GM23248 (cell line): ENCODE measurements around the gene ARHGEF12. TPM values are rescaled to one million over a fixed set of nuclear protein-coding genes. Genes with fewer than 3 reads are reported as not detected.
A peak's percentile ranks its signal among the peaks of the same experiment; 100 is the strongest.

ENCODE experiments used
- DNase-seq: peaks from one replicate; pipeline ENCODE4 v3.0.0-alpha.2; 2015
- H2AFZ ChIP-seq: fragments of 200-600 bp; sonication (generic); 2 replicates; pipeline ENCODE4 v1.6.1; 2016; ENCODE audit warnings: antibody characterized with exemption
- H3F3A ChIP-seq: fragments of 200-600 bp; sonication (generic); 2 replicates; pipeline ENCODE4 v1.6.1; 2016; ENCODE audit warnings: mild to moderate bottlenecking, antibody characterized with exemption, mixed run types; ENCODE audit not compliant: insufficient read depth
- H3K27ac ChIP-seq: fragments of 200-600 bp; sonication (generic); 2 replicates; pipeline ENCODE4 v1.5.1; 2016; ENCODE audit warnings: mild to moderate bottlenecking
- H3K27me3 ChIP-seq: fragments of 200-600 bp; sonication (generic); replicated peaks from 2 replicates; pipeline ENCODE4 v1.6.1; 2016; ENCODE audit warnings: mild to moderate bottlenecking; ENCODE audit not compliant: insufficient read depth
- H3K36me3 ChIP-seq: fragments of 200-600 bp; sonication (generic); 2 replicates; pipeline ENCODE4 v1.6.1; 2016; ENCODE audit warnings: low read depth, mild to moderate bottlenecking
- H3K4me1 ChIP-seq: fragments of 200-600 bp; sonication (generic); 2 replicates; pipeline ENCODE4 v1.6.1; 2016; ENCODE audit warnings: mild to moderate bottlenecking; ENCODE audit not compliant: insufficient read depth
- H3K4me2 ChIP-seq: fragments of 200-600 bp; sonication (generic); one replicate; pipeline ENCODE4 v1.6.1; 2016; ENCODE audit warnings: mild to moderate bottlenecking; ENCODE audit not compliant: unreplicated experiment
- H3K4me3 ChIP-seq: fragments of 200-600 bp; sonication (generic); 2 replicates; pipeline ENCODE4 v1.5.1; 2016; ENCODE audit warnings: mild to moderate bottlenecking
- H3K79me2 ChIP-seq: fragments of 200-600 bp; sonication (generic); 2 replicates; pipeline ENCODE4 v1.6.1; 2016; ENCODE audit warnings: mild to moderate bottlenecking; ENCODE audit not compliant: insufficient read depth
- H3K9ac ChIP-seq: fragments of 200-600 bp; sonication (generic); 2 replicates; pipeline ENCODE4 v1.6.1; 2016; ENCODE audit warnings: mild to moderate bottlenecking
- H3K9me2 ChIP-seq: fragments of 200-600 bp; sonication (generic); 2 replicates; pipeline ENCODE4 v1.6.1; 2016; ENCODE audit warnings: mixed run types, mild to moderate bottlenecking, moderate library complexity; ENCODE audit not compliant: insufficient read depth
- H3K9me3 ChIP-seq: fragments of 200-600 bp; sonication (generic); one replicate; pipeline ENCODE4 v1.6.1; 2017; ENCODE audit warnings: low read depth
- H4K20me1 ChIP-seq: fragments of 200-600 bp; sonication (generic); 2 replicates; pipeline ENCODE4 v1.6.0; 2016; ENCODE audit not compliant: insufficient read depth
- EZH2 ChIP-seq: fragments of 200-600 bp; sonication (generic); IDR thresholded peaks from 2 replicates; pipeline ENCODE4 v1.6.1; 2018; ENCODE audit warnings: antibody characterized with exemption, mild to moderate bottlenecking; ENCODE audit not compliant: insufficient read depth, poor library complexity, severe bottlenecking
- EZH2phosphoT487 ChIP-seq: fragments of 200-600 bp; sonication (generic); IDR thresholded peaks from 2 replicates; pipeline ENCODE4 v1.6.1; 2018; ENCODE audit warnings: antibody characterized with exemption, moderate library complexity, mild to moderate bottlenecking, low read depth; ENCODE audit not compliant: insufficient read depth
- WGBS, 2 experiments: methylation state at CpG; one replicate each; pipeline ENCODE4 v1.1.6; 2015 to 2017; ENCODE audit warnings: low lambda C conversion rate in 2 of 2, low coverage in 1 of 2; ENCODE audit errors: missing lambda C conversion rate in 2 of 2; 5-methylcytosine and 5-hydroxymethylcytosine counted together
- in situ Hi-C: fragments of 300-500 bp; cut with MboI; formaldehyde crosslinking; loops from 2 replicates; pipeline ENCODE4 v1.15.0; 2020
- polyA plus RNA-seq: library from polyadenylated mRNA; unstranded; fragments of >200 nt; fragmentation: Nextera tagmentation; extraction: Ambion mirVana; gene quantifications from 2 replicates; pipeline ENCODE4 v1.2.1, GENCODE V29; 2016
- total RNA-seq: library from RNA; depleted of rRNA; stranded (reverse); fragments of >200 nt; shearing (Covaris generic); gene quantifications from 2 replicates; pipeline ENCODE4 v1.2.3, GENCODE V29; 2014

The ARHGEF12 gene
- total and polyA plus RNA-seq, 2 experiments from 2014 or later, result 20.4 to 52.7 TPM

DNA sequence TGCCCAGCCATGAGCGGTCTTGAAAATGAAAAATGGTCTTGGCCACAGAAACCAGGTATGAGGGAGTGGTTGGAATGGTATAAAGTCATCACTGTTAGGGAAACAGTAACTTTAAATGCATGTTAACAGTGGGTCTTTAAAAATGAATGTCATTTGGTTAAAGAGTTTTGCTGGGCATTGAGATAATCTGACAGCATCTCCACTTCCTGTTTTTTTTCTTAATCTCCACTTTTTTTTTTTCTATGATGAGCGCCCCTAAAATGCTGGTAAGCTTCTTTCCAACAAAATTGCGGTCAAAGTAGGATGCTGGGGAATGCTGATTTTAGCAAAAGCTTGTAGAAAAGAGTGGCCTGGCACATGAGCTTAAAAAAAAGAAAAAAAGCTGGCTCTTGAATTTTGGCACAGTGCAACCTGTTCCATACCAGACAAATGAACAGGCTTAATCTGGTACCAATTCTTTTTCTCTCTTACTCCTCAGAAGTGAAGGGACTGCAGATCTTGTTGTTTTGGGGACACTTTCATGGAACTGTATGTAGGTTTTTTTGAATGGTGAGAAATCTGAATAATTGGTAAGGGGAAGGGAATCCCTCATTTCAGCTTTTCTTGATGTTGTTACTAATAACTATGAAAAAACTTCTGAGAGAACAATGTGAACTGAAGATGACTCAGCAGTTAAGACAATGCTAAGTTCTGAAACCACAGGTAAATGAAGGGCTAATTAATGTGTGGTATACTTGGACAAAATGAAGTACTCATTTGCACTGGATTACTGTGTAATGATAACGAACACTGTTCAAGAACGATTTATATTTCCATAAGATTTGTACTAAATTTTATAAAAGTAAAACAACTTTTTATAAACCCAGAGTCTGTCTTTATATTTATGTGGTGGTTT lies 3.1 kb upstream of the ARHGEF12 start:
- no peaks in the 10 kb centered on the region for H3K9me3 ChIP-seq
- DNase-seq, result peak; percentile 75
- H3K36me3 ChIP-seq, result 0 out of 2 replicates have a peak, but pooled peaks cover 5% of the 10 kb centered on the region
- H3K9ac ChIP-seq, result peak overlapping the region; percentile 27
- peak overlapping the region; percentile 21 for H3K4me2 ChIP-seq
- H3K4me1 ChIP-seq, result peaks cover 38% of the 10 kb centered on the region
- H2AFZ ChIP-seq, result no peak overlapping the region
- TF ChIP-seq EZH2phosphoT487 (no peak), EZH2 (no peak)
- peaks cover 28% of the 10 kb centered on the region for H3K79me2 ChIP-seq
- WGBS, 2 experiments, result 51 to 54% methylated on average over 5 of the region's 5 CpGs
- no peaks in the 10 kb centered on the region for H3K9me2 ChIP-seq
- H3K27ac ChIP-seq, result peak overlapping the region; percentile 76
- H3K4me3 ChIP-seq, result peak overlapping the region; percentile 28; the same call in 1 of the 2 replicates
- H3K27me3 ChIP-seq, result no peaks in the 10 kb centered on the region
- in situ Hi-C loops, result no loop called here
- H3F3A ChIP-seq, result peaks cover 76% of the 10 kb centered on the region
- H4K20me1 ChIP-seq, result no peaks in the 10 kb centered on the region

DNA sequence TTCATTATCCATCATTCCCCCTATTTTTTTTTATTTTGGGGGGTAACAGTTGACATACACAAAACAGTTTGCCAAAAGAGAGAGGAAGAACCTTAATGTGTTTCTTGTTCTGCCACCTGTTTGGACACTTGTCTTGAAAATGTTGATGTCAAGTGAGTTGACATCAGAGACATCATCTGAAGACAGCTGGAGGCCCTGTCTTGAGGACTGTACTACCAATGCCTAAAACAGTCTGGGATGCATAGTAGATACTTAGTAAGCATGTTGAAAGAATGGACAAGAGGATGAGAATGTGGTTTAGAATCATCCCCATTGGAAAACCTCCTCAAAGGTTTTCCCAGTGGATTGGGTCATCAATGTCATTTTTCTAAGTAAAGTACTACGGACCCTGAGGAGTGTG lies 2.4 kb upstream of the ARHGEF12 start:
- in situ Hi-C loops, result no loop called here
- Histone ChIP-seq H3K4me3 (peak overlapping the region; percentile 17; the same call in 1 of the 2 replicates), H3F3A (peaks cover 81% of the 10 kb centered on the region), H3K4me1 (peaks cover 38% of the 10 kb centered on the region), H3K79me2 (peaks cover 30% of the 10 kb centered on the region), H3K27me3 (no peaks in the 10 kb centered on the region), H3K9me3 (no peaks in the 10 kb centered on the region), H3K4me2 (peak overlapping the region; percentile 21), H3K27ac (peak overlapping the region; percentile 76), H2AFZ (no peak overlapping the region), H4K20me1 (no peaks in the 10 kb centered on the region), H3K9me2 (no peaks in the 10 kb centered on the region), H3K36me3 (0 out of 2 replicates have a peak, but pooled peaks cover 5% of the 10 kb centered on the region), H3K9ac (peak overlapping the region; percentile 27; the same call in 1 of the 2 replicates)
- no peak for TF ChIP-seq EZH2phosphoT487
- no peak for TF ChIP-seq EZH2
- no peak for DNase-seq
- WGBS, 2 experiments, result 92 to 100% methylated on average over 1 of the region's 1 CpG

GRCh38 chr11:120334332-120334731 lies 1.9 kb upstream of the ARHGEF12 start:
- no peak for TF ChIP-seq EZH2
- TF ChIP-seq EZH2phosphoT487, result no peak
- Histone ChIP-seq H2AFZ (no peak overlapping the region), H3K79me2 (peaks cover 35% of the 10 kb centered on the region), H3K9me3 (no peaks in the 10 kb centered on the region), H3F3A (peaks cover 83% of the 10 kb centered on the region), H3K4me3 (no peak overlapping the region), H3K9ac (no peak overlapping the region), H3K9me2 (no peaks in the 10 kb centered on the region), H3K4me1 (peaks cover 43% of the 10 kb centered on the region), H3K27me3 (no peaks in the 10 kb centered on the region), H3K27ac (peak overlapping the region; percentile 76; the same call in 1 of the 2 replicates), H3K36me3 (0 out of 2 replicates have a peak, but pooled peaks cover 5% of the 10 kb centered on the region), H3K4me2 (no peak overlapping the region), H4K20me1 (no peaks in the 10 kb centered on the region)
- DNase-seq, result no peak
- in situ Hi-C loops, result no loop called here
- WGBS, 2 experiments, result 10 to 13% methylated on average over 1 of the region's 1 CpG

DNA sequence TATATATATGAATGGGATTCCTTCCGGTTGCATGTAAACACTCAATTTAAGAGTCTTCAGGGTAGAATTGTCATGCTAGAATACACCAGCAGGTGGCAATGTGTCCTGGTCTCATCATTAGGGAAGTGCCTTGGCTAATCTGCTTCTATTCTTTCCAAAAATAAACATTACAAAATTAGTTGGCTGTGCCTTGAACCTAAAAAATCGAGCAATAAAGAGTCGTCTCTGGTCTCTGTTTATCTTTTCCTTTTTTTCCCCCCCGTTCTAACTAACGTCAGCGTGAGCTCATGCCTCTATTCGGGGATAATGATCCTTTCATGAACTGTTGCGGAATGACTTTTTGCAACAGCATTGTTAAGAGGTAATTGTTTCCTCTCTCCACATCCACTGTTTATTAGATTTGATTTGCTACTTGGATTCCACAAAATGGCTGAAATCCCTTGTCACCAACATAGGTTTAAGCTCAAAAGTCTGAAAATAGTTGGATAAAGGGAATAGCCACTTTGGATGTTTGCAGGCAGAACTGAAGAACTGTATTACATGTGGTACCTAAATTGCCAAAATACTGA lies 1.2 kb upstream of the ARHGEF12 start:
- Histone ChIP-seq H4K20me1 (no peaks in the 10 kb centered on the region), H3K9me3 (no peaks in the 10 kb centered on the region), H3K27me3 (no peaks in the 10 kb centered on the region), H3K4me3 (peak overlapping the region; percentile 96), H3K9ac (peak overlapping the region; percentile 90), H3K9me2 (no peaks in the 10 kb centered on the region), H3K79me2 (peaks cover 41% of the 10 kb centered on the region), H3K4me2 (peak overlapping the region; percentile 93), H2AFZ (peak overlapping the region; percentile 89), H3K4me1 (peaks cover 49% of the 10 kb centered on the region), H3K36me3 (0 out of 2 replicates have a peak, but pooled peaks cover 2% of the 10 kb centered on the region), H3F3A (peaks cover 82% of the 10 kb centered on the region), H3K27ac (peak overlapping the region; percentile 82)
- TF ChIP-seq EZH2phosphoT487 (no peak), EZH2 (no peak)
- 1% methylated on average over 8 of the region's 8 CpGs for WGBS, 2 experiments
- in situ Hi-C loops, result no loop called here
- DNase-seq, result peak; percentile 84
